Panc1 (cell line): Measurements from ENCODE around the gene XXYLT1. TPM values are rescaled to one million over a fixed set of nuclear protein-coding genes. Genes with fewer than 3 reads are reported as not detected.

Experiments
- ATAC-seq: fragments of 200-7000 bp; cut with Tn5 transposase; 2 replicates; pipeline ENCODE4 v1.9.1; 2020; ENCODE audit warnings: mild to moderate bottlenecking, moderate library complexity
- BruUV-seq: library from RNA; stranded (reverse); fragments of 400-500 nt; replicated peaks from 2 replicates; lab custom pipeline; 2021; lab: Mats Ljungman, UMichigan
- CTCF ChIA-PET: fragments of 300-600 bp; sonication (Branson Sonifier 250); formaldehyde crosslinking; loops from one replicate; lab custom pipeline; 2022; ENCODE audit warnings: antibody characterized with exemption; lab: Charles Lee
- POLR2A ChIA-PET: fragments of 300-600 bp; sonication (Branson Sonifier 250); formaldehyde crosslinking; loops from one replicate; lab custom pipeline; 2022; ENCODE audit warnings: antibody characterized with exemption; lab: Charles Lee
- DNase-seq: peaks from one replicate; pipeline ENCODE4 v3.0.0-alpha.2; 2010; ENCODE audit warnings: low read depth, low spot score
- H3K27ac ChIP-seq: 2 replicates; pipeline ENCODE4 v1.5.1; 2011; ENCODE audit warnings: mild to moderate bottlenecking, low read length, inconsistent platforms
- H3K27me3 ChIP-seq: fragments of 200-500 bp; sonication (Bioruptor generic); 2 replicates; pipeline ENCODE4 v1.6.0; 2014; ENCODE audit warnings: low read length, inconsistent platforms; ENCODE audit not compliant: control insufficient read depth, insufficient read depth
- H3K36me3 ChIP-seq: fragments of 200-500 bp; sonication (Bioruptor generic); 2 replicates; pipeline ENCODE4 v1.5.1; 2014; ENCODE audit warnings: inconsistent platforms, mild to moderate bottlenecking, low read length, moderate library complexity; ENCODE audit not compliant: control insufficient read depth, insufficient read depth
- H3K4me1 ChIP-seq: 2 replicates; pipeline ENCODE4 v1.5.1; 2011; ENCODE audit warnings: inconsistent platforms, mild to moderate bottlenecking, low read length, moderate library complexity; ENCODE audit not compliant: control insufficient read depth, insufficient read depth
- H3K4me3 ChIP-seq, 2 experiments: 2 replicates each; pipeline ENCODE4 v1.5.1; 2011 to 2012; ENCODE audit warnings: low read depth in 2 of 2, low read length in 2 of 2, mild to moderate bottlenecking in 2 of 2, inconsistent platforms in 1 of 2, moderate library complexity in 1 of 2
- H3K9me3 ChIP-seq: fragments of 200-500 bp; sonication (Bioruptor generic); 2 replicates; pipeline ENCODE4 v1.5.1; 2014; ENCODE audit warnings: low read depth, mild to moderate bottlenecking, inconsistent platforms, low read length, moderate library complexity; ENCODE audit not compliant: control insufficient read depth, insufficient read depth
- CTCF ChIP-seq: fragments of 450-650 bp; IDR thresholded peaks from 2 replicates; pipeline ENCODE4 v1.5.1; 2017; ENCODE audit warnings: mild to moderate bottlenecking
- POLR2AphosphoS5 ChIP-seq: IDR thresholded peaks from 2 replicates; pipeline ENCODE4 v1.6.1; 2012; ENCODE audit warnings: mild to moderate bottlenecking, low read depth, low read length, moderate library complexity
- REST ChIP-seq, 2 experiments: IDR thresholded peaks; 2 replicates each; pipeline ENCODE4 v1.6.1; 2011 to 2012; ENCODE audit warnings: low read depth in 2 of 2, control low read depth in 1 of 2, low read length in 1 of 2, mild to moderate bottlenecking in 1 of 2, moderate library complexity in 1 of 2; ENCODE audit not compliant: insufficient read depth in 1 of 2
- SIN3A ChIP-seq: IDR thresholded peaks from 2 replicates; pipeline ENCODE4 v1.6.1; 2012; ENCODE audit warnings: low read depth, mild to moderate bottlenecking, low read length, moderate library complexity, borderline replicate concordance; ENCODE audit not compliant: insufficient read depth
- TCF7L2 ChIP-seq: IDR thresholded peaks from 2 replicates; pipeline ENCODE4 v1.6.1; 2011; ENCODE audit warnings: mild to moderate bottlenecking, low read depth, low read length, inconsistent platforms
- in situ Hi-C: cut with HindIII; loops from 2 replicates; pipeline ENCODE4 v1.10.0; 2016; ENCODE audit warnings: low sequenced_read_pairs, low pct_unique_long_range_greater_than_20kb
- intact Hi-C: fragments of 100-400 bp; cut with micrococcal nuclease; formaldehyde crosslinking; loops from one replicate; pipeline ENCODE4 v1.10.0; 2022; ENCODE audit not compliant: unreplicated experiment
- total RNA-seq: library from RNA; stranded (reverse); gene quantifications from one replicate; pipeline ENCODE4 v1.2.1, GENCODE V29; 2021; ENCODE audit not compliant: unreplicated experiment

Gene XXYLT1
- total RNA-seq, 1 experiment from 2014 or later: 26.0 TPM

GRCh38 chr3:195196266-195196665 lies 74.7 kb downstream of the XXYLT1 start:
- in situ Hi-C loops (no loop called here), intact Hi-C loops (no loop called here)
- H3K27me3 ChIP-seq: no peaks in the 10 kb centered on the region
- no peaks in the 10 kb centered on the region for H3K36me3 ChIP-seq
- no TSS peak for BruUV-seq
- CTCF ChIA-PET: no interaction called here
- peak overlapping the region; percentile 75 for H3K27ac ChIP-seq
- peaks cover 34% of the 10 kb centered on the region for H3K4me1 ChIP-seq
- POLR2A ChIA-PET: no interaction called here
- DNase-seq (no peak), ATAC-seq (peak; percentile 81)
- TF ChIP-seq POLR2AphosphoS5 (no peak), REST (IDR thresholded peaks at IDR 0.05; ENCODE audit: insufficient read depth in 1 of 2, low read depth in 2 of 2, low read length in 1 of 2) (no peak), SIN3A (no peak), TCF7L2 (no peak), CTCF (no peak)
- peaks cover 5% of the 10 kb centered on the region; the same call in 1 of the 2 replicates for H3K9me3 ChIP-seq
- H3K4me3 ChIP-seq: peak overlapping the region in 1 of 2 experiments; percentile 19; a peak in 1 of 4 replicates

GRCh38 chr3:195195321-195196209 lies 75.4 kb downstream of the XXYLT1 start:
- ChIA-PET POLR2A (no interaction called here), CTCF (interaction anchor here (0.6 to 0.7 kb wide), 2 partner anchors 76 to 508 kb away, joined by 4 read pairs; no protein-coding TSS in a partner anchor)
- intact Hi-C loops (no loop called here), in situ Hi-C loops (no loop called here)
- peak overlapping the region in 1 of 2 experiments; percentile 19; a peak in 3 of 4 replicates for H3K4me3 ChIP-seq
- no peaks in the 10 kb centered on the region for H3K27me3 ChIP-seq
- H3K27ac ChIP-seq: peak overlapping the region; percentile 75
- DNase-seq: no peak
- H3K4me1 ChIP-seq: peaks cover 34% of the 10 kb centered on the region
- peak; percentile 27; the same call in 1 of the 2 replicates for TF ChIP-seq CTCF
- 0 out of 4 replicates have a peak, but pooled peaks of 1 of the 2 experiments have one; percentile 10 for TF ChIP-seq REST (IDR thresholded peaks at IDR 0.05; ENCODE audit: insufficient read depth in 1 of 2, low read depth in 2 of 2, low read length in 1 of 2)
- TF ChIP-seq TCF7L2: no peak
- BruUV-seq: no TSS peak
- H3K36me3 ChIP-seq: no peaks in the 10 kb centered on the region
- peak; percentile 86 for ATAC-seq
- H3K9me3 ChIP-seq: peaks cover 12% of the 10 kb centered on the region
